GM13977 (cell line): Measurements from ENCODE around the gene PLEKHF1.

Source experiments
- DNase-seq: peaks from one replicate; pipeline ENCODE4 v3.0.0; 2012; ENCODE audit warnings: low spot score
- in situ Hi-C: fragments of 300-500 bp; cut with MboI; formaldehyde crosslinking; loops from one replicate; pipeline ENCODE4 v1.12.0; 2022; ENCODE audit warnings: low sequenced_read_pairs, low pct_unique_long_range_greater_than_20kb, mixed read lengths, inconsistent platforms; ENCODE audit not compliant: unreplicated experiment
- TF ChIP-seq, protein P1 (sequence below): IDR thresholded peaks from 2 replicates; pipeline ENCODE4 v1.5.1; 2012; ENCODE audit warnings: mild to moderate bottlenecking, control low read depth; ENCODE audit not compliant: insufficient read depth; ENCODE audit errors: extremely low read depth, missing control alignments

PLEKHF1 gene

DNA sequence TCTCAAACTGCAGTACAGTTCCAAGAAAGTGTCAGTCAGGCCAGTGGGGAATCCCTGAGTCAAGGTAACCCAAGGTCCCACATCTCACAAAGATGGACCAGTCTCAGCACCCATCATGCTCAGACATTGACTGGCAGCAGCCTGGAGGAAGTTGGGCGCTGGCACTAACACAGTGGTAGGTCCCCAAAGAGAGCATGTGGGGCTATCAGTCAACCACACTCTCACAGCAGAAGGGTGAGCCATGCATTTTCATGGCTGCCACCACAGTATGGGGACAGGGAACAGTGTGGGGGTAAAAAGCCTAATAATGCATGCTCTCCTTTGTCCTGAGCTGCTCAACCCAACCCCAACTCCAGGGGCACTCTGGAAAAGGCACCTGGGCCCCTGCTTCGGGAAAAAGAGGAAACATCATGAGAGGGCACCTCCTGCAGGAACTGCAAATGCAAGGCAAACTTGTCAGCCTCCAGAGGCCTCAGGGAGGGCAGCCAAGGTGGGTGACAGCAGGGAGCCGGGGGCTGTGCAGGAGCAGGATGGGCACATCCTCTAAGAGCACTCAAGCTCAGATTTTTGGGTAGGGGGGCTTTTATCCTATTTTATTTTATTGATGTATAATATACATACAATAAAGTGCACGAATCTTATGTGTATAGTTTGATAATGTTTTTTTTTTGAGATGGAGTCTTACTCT, 9.5 kb upstream of the PLEKHF1 start:
- TF ChIP-seq, protein P1, sequence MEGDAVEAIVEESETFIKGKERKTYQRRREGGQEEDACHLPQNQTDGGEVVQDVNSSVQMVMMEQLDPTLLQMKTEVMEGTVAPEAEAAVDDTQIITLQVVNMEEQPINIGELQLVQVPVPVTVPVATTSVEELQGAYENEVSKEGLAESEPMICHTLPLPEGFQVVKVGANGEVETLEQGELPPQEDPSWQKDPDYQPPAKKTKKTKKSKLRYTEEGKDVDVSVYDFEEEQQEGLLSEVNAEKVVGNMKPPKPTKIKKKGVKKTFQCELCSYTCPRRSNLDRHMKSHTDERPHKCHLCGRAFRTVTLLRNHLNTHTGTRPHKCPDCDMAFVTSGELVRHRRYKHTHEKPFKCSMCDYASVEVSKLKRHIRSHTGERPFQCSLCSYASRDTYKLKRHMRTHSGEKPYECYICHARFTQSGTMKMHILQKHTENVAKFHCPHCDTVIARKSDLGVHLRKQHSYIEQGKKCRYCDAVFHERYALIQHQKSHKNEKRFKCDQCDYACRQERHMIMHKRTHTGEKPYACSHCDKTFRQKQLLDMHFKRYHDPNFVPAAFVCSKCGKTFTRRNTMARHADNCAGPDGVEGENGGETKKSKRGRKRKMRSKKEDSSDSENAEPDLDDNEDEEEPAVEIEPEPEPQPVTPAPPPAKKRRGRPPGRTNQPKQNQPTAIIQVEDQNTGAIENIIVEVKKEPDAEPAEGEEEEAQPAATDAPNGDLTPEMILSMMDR: no peak
- DNase-seq: no peak
- in situ Hi-C loops: no loop called here

DNA sequence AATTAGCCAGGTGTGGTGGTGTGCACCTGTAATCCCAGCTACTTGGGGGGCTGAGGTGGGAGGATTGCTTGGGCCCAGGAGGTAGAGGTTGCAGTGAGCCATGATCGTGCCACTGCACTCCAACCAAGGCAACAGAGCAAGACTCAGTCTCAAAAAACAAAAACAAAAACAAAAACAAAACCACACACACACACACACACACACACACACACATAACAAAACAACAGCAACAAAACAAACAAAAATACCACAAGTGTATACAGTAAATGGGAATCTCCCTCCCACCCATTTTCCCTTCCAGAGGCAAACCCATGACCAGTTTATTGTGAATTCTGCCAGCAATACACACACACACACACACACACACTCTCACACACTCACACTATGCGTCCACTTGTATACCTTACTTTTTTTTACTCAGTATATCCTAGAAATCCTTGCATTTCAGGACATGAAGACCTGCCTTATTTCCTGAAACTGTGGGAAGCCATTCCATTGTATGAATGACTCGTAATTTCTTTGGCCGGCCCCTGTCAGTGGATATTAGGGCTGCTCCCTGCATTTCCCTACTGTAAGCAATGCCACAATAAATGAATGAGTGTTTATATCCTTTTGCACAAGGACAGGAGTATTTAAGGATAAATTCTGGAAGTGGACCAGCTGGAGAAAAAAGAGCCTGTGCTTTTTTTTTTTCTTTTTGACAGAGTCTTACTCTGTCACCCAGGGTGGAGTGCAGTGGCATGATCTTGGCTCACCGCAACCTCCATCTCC, 6.9 kb upstream of the PLEKHF1 start:
- no peak for DNase-seq
- TF ChIP-seq, protein P1: no peak
- in situ Hi-C loops: no loop called here

DNA sequence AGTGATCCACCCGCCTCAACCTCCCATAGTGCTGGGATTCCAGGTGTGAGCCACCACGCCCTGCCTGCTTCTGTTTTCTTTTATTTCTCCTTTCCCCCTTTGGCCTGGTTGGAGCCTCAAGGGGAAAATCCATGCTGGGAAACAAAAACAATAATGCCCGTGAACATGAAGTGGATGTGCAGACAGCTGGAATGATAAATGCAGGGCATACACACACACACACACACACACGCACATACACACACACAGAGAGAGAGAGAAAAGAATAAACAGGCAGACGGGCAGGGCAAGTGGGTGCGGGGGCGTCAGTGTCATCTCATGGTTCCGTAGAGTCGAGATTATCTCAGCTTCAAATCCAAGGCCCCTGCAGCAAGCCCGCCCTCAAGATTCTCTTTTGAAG, 4.4 kb upstream of the PLEKHF1 start:
- DNase-seq: no peak
- TF ChIP-seq, protein P1: no peak
- in situ Hi-C loops: no loop called here

DNA sequence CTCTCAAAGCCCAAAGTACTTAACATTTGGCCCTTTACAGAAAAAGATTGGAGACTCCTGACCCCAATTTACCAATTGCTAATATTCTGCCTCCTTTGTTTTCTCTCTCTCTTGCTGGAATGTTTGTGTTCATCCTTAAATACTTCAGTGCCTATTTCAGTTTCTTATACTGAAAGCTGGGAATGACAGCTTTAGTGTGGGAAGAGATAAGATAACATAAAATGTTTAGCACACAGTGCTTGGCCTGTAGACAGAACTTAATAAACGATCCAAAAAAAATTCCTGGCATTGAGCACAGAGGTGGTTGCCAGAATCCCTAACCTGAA, 3.0 kb upstream of the PLEKHF1 start:
- no peak for DNase-seq
- TF ChIP-seq, protein P1: no peak
- in situ Hi-C loops: no loop called here

DNA sequence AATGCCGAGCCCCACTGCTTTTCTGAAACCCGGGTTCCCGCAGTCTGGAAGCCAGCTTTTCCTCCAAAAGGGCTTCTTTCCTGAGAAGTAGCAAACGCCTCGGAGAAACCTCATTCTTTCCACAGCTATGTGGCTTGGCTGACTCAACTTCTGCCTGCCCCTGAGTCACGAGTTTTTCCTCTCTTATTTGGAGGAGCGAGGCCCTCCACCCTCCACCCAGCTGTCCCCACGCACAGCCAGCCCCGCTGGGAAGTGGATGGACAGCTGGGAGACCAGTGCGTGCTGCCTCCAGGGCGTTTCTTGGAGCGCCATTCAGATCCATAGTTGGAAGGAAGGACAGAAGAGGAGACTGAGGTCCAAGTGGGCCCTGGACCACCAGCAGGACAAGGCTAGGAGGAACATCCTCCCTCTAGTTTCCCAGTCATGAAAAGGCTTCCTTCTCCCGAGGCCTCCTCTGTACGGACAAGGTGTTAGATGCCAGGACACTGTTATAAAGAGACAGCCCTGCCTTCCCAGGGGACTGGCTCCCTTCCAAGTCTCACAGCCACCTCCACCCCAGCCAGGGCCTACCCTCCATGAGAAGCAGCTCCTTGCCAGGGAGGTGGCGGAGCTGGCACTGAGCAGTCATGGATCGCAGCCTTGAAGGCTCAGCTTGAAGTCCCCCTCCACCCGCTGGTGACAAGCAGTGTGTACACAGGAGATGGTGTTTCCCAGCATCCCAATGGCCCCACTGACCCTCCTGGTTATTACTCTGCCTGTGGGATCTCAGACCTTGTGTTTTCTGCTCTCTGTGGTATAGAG, 2.5 kb upstream of the PLEKHF1 start:
- no peak for DNase-seq
- in situ Hi-C loops: no loop called here
- TF ChIP-seq, protein P1: no peak

DNA sequence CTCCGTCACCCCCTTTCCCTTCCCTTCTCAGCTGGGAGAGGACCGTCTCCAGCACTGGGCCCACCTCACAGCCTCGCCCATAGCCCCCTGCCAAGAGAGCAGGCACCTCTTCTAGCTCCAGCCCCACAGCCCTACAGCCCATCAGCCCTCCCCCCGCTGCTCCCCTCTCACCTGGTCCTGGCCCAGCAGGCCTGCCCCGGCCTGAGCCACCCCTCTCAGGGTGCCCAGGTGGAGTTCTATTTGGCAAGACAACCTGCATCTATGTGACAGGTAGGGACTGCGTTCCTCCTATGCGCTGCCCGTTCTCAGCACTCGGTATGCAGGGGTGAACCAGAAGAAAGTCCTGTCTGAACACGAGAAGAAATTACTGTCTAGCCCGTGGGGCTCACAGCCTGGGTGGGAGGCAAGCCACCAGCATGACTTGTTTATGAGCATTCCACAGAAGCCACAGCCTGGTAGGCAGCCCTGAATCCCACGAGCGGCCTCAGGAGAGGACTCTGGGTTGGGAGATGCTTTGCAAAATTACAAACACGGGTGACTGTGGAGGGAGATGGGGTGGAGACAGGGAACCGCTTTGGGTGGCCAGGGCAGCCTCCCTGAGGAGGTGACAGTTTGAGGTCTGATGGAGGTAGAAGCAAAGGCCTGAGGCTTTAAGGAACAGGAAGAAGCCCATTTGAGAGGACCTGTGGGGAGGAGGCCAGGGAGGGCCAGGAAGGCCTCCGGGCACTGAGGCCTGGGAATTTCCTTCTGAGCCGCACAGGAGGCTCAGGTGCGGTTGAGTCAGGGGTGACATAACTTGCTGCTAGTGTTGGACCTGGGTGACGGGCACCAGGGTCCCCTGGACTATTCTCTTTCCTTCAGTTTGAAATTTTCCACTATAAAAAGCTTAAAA, 1.2 kb upstream of the PLEKHF1 start:
- no peak for DNase-seq
- in situ Hi-C loops: no loop called here

More for the DNA sequence above, 1.2 kb upstream of the PLEKHF1 start:
- TF ChIP-seq, protein P1: no peak
